ENCODE results near the gene LSS.

The LSS gene

DNA sequence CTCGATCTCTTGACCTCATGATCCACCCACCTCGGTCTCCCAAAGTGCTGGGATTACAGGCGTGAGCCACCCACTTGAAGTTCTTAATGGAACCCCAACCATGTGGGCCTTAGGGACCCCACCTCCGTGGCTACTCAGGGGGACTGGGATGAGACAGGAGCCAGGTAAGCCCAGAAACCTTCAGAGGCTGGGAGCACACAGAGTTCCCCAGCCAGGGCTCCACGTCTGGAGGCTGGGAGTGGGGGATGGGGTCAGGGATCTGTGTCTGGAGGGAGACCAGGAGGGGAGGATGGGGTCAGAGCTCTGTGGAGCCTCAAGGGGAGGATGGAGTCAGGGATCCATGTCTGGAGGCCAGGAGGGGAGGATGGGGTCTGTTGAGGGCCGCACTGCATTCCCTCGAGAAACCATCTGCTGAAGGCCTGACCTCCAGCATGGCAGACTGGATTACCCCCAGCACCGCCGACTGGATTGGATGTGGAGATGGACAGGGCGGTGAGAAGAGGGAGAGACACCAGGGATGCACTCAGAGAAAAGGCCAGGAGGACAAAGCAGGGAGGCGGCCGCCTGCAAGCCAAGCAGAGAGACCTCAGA lies 71.1 kb downstream of the LSS start:
- no peak overlapping the region for H3K27ac ChIP-seq (ENCODE audit: low read length)
- H3K9me2 ChIP-seq (replicated peaks; ENCODE audit: insufficient read depth, low read length) = no peaks in the 10 kb centered on the region
- no peaks in the 10 kb centered on the region for H3K9me3 ChIP-seq (replicated peaks; ENCODE audit: insufficient read depth, low read length)
- H3K4me1 ChIP-seq (ENCODE audit: low read length) = no peaks in the 10 kb centered on the region
- H2AFZ ChIP-seq (ENCODE audit: low read length) = no peak overlapping the region
- no peaks in the 10 kb centered on the region for H3F3A ChIP-seq (ENCODE audit: insufficient read depth, low read length)
- H3K27me3 ChIP-seq (replicated peaks; ENCODE audit: insufficient read depth, low read length) = peaks cover 7% of the 10 kb centered on the region
- H3K36me3 ChIP-seq (replicated peaks; ENCODE audit: insufficient read depth, low read length) = no peaks in the 10 kb centered on the region
- no peaks in the 10 kb centered on the region for H3K79me2 ChIP-seq (ENCODE audit: low read length)
- DNase-seq = no peak
- H3K4me3 ChIP-seq (ENCODE audit: low read length) = no peak overlapping the region
- TF ChIP-seq EZH2 (optimal IDR thresholded peaks at IDR 0.05; ENCODE audit: low read depth, low read length) (no peak), EZH2phosphoT487 (IDR thresholded peaks at IDR 0.05; ENCODE audit: low read length) (no peak)
- TF ChIP-seq, protein P1, sequence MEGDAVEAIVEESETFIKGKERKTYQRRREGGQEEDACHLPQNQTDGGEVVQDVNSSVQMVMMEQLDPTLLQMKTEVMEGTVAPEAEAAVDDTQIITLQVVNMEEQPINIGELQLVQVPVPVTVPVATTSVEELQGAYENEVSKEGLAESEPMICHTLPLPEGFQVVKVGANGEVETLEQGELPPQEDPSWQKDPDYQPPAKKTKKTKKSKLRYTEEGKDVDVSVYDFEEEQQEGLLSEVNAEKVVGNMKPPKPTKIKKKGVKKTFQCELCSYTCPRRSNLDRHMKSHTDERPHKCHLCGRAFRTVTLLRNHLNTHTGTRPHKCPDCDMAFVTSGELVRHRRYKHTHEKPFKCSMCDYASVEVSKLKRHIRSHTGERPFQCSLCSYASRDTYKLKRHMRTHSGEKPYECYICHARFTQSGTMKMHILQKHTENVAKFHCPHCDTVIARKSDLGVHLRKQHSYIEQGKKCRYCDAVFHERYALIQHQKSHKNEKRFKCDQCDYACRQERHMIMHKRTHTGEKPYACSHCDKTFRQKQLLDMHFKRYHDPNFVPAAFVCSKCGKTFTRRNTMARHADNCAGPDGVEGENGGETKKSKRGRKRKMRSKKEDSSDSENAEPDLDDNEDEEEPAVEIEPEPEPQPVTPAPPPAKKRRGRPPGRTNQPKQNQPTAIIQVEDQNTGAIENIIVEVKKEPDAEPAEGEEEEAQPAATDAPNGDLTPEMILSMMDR (IDR thresholded peaks at IDR 0.05; ENCODE audit: low read length) = no peak
- no peaks in the 10 kb centered on the region for H4K20me1 ChIP-seq (ENCODE audit: insufficient read depth, low read length)
- no peak overlapping the region for H3K4me2 ChIP-seq (ENCODE audit: low read depth, low read length)
- no peak overlapping the region for H3K9ac ChIP-seq (ENCODE audit: low read length)

DNA sequence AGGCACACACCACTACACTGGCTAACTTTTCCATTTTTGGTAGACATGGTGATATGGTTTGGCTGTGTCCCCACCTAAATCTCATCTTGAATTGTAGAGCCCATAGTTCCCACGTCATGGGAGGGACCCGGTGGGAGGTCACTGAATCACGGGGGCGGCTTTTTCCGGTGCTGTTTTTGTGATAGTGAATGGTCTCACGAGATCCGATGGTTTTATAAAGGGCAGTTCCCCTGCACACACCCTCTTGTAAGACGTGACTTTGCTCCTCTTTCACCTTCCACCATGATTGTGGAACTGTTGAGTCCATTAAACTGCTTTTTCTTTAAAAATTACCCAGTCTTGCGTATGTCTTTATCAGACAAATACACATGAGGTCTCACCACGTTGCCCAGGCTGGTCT lies 71.9 kb downstream of the LSS start:
- Histone ChIP-seq H3K4me2 (ENCODE audit: low read depth, low read length) (no peak overlapping the region), H3F3A (ENCODE audit: insufficient read depth, low read length) (no peaks in the 10 kb centered on the region), H3K27ac (ENCODE audit: low read length) (no peak overlapping the region), H3K9ac (ENCODE audit: low read length) (no peak overlapping the region), H3K9me2 (replicated peaks; ENCODE audit: insufficient read depth, low read length) (no peaks in the 10 kb centered on the region), H3K4me3 (ENCODE audit: low read length) (no peak overlapping the region), H3K9me3 (replicated peaks; ENCODE audit: insufficient read depth, low read length) (no peaks in the 10 kb centered on the region), H3K36me3 (replicated peaks; ENCODE audit: insufficient read depth, low read length) (no peaks in the 10 kb centered on the region), H2AFZ (ENCODE audit: low read length) (no peak overlapping the region), H3K4me1 (ENCODE audit: low read length) (no peaks in the 10 kb centered on the region), H3K79me2 (ENCODE audit: low read length) (no peaks in the 10 kb centered on the region), H3K27me3 (replicated peaks; ENCODE audit: insufficient read depth, low read length) (peaks cover 15% of the 10 kb centered on the region), H4K20me1 (ENCODE audit: insufficient read depth, low read length) (no peaks in the 10 kb centered on the region)
- TF ChIP-seq, protein P1 (IDR thresholded peaks at IDR 0.05; ENCODE audit: low read length) = no peak
- DNase-seq = no peak

DNA sequence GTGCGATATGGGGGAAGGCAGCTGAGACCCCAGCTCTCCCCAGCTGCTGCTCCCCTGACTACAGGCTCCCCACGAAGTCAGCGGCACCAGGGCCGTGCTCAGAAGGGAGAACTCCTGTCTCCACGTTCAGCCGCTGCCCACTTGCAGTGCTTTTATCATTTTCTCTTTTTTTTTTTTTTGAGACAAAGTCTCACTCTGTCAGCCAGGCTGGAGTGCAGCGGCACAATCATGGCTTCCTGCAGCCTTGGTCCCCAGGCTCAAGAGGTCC lies 72.3 kb downstream of the LSS start:
- Histone ChIP-seq H3K9ac (ENCODE audit: low read length) (no peak overlapping the region), H2AFZ (ENCODE audit: low read length) (no peak overlapping the region), H3F3A (ENCODE audit: insufficient read depth, low read length) (no peaks in the 10 kb centered on the region), H3K79me2 (ENCODE audit: low read length) (no peaks in the 10 kb centered on the region), H3K4me2 (ENCODE audit: low read depth, low read length) (no peak overlapping the region), H4K20me1 (ENCODE audit: insufficient read depth, low read length) (no peaks in the 10 kb centered on the region), H3K27ac (ENCODE audit: low read length) (no peak overlapping the region), H3K4me1 (ENCODE audit: low read length) (no peaks in the 10 kb centered on the region), H3K9me2 (replicated peaks; ENCODE audit: insufficient read depth, low read length) (no peaks in the 10 kb centered on the region), H3K9me3 (replicated peaks; ENCODE audit: insufficient read depth, low read length) (no peaks in the 10 kb centered on the region), H3K27me3 (replicated peaks; ENCODE audit: insufficient read depth, low read length) (peaks cover 19% of the 10 kb centered on the region), H3K36me3 (replicated peaks; ENCODE audit: insufficient read depth, low read length) (no peaks in the 10 kb centered on the region), H3K4me3 (ENCODE audit: low read length) (no peak overlapping the region)
- TF ChIP-seq, protein P1 (IDR thresholded peaks at IDR 0.05; ENCODE audit: low read length) = no peak
- no peak for TF ChIP-seq EZH2 (optimal IDR thresholded peaks at IDR 0.05; ENCODE audit: low read depth, low read length)
- TF ChIP-seq EZH2phosphoT487 (IDR thresholded peaks at IDR 0.05; ENCODE audit: low read length) = no peak
- DNase-seq = no peak

Data from MM.1S (cell line).